Activated naive CD4-positive, alpha-beta T cell treated with anti-CD3 and anti-CD28 coated beads for 36 hours (primary cell): Measurements from ENCODE around the gene RIMBP2. TPM values are rescaled to one million over a fixed set of nuclear protein-coding genes. Genes with fewer than 3 reads are reported as not detected.
"Not testable (repeated sequence)": the region's sequence is repeated elsewhere in the genome, so short reads cannot be mapped to it uniquely, and the experiment has no call there.

Experiments used
- CTCF ChIA-PET: fragments of 350-600 bp; sonication (Branson Sonifier 250); formaldehyde crosslinking; loops from one replicate; lab custom pipeline; 2021; ENCODE audit warnings: antibody characterized with exemption; lab: Charles Lee
- DNase-seq: peaks from one replicate; pipeline ENCODE4 v3.0.0-alpha.2; 2020
- H3K27ac Mint-ChIP-seq: one replicate; pipeline ENCODE4 v1.8.0; 2021; ENCODE audit warnings: mild to moderate bottlenecking, mixed read lengths
- H3K27me3 Mint-ChIP-seq: one replicate; pipeline ENCODE4 v1.8.0; 2021; ENCODE audit warnings: low read depth, mixed read lengths
- H3K36me3 Mint-ChIP-seq: one replicate; pipeline ENCODE4 v1.8.0; 2021; ENCODE audit warnings: low read depth, mixed read lengths
- H3K4me1 Mint-ChIP-seq: one replicate; pipeline ENCODE4 v1.8.0; 2021; ENCODE audit warnings: low read depth, mixed read lengths
- H3K4me3 Mint-ChIP-seq: one replicate; pipeline ENCODE4 v1.8.0; 2021; ENCODE audit warnings: mild to moderate bottlenecking, moderate library complexity, mixed read lengths
- H3K9me3 Mint-ChIP-seq: one replicate; pipeline ENCODE4 v1.8.0; 2021; ENCODE audit warnings: mixed read lengths
- intact Hi-C: fragments of 100-400 bp; cut with micrococcal nuclease; formaldehyde crosslinking; loops from one replicate; pipeline ENCODE4 v1.15.1; 2023
- total RNA-seq, 2 experiments: library from RNA; stranded (reverse); gene quantifications; one replicate each; pipeline ENCODE4 v1.2.3, GENCODE V29; 2021

Gene RIMBP2
- total RNA-seq, 2 experiments from 2014 or later: not detected

DNA sequence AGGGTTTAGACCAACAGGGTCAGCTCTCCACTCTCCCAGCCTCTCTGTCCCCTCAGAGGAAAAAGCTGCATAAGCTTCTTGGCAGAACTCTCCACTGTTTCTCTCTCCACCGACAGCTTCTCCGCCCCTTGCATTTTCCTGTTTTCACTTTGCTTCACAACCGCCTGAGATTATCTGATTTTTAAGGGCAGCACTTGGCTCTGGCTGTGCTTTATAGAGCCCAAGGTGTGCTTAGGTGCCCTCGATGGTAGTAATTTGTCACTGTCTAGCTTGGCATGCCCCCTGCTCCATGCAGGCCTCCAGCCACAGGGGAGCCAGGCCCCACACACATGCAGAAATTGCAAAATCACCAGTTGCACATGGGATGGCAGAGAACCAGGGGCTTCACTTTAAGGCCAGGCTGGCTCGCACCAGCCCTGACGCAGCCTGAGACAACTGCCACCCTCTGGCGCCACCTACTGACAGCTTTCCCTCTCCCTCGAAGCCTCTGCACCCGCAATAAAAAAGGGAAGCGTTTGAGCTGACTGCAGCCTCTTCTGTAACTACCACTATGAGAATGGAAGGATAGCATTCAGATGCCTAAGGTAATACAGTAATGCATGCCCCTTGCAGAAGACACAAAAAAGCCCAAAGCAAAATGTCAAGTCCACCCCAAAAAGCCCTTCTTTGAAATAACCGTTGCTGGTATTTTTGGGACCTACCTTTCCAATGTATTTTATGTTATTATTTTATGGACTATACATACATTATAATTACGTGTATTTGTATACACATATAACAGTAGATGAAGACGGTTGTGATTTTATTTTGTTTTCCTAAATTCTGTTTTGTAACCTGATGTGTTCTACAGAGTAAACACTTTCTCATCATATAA lies 32.0 kb upstream of the RIMBP2 start:
- intact Hi-C loops: loop anchor here (1.0 to 2.0 kb wide), 3 partner anchors 407 to 701 kb away; no protein-coding TSS in a partner anchor

DNA sequence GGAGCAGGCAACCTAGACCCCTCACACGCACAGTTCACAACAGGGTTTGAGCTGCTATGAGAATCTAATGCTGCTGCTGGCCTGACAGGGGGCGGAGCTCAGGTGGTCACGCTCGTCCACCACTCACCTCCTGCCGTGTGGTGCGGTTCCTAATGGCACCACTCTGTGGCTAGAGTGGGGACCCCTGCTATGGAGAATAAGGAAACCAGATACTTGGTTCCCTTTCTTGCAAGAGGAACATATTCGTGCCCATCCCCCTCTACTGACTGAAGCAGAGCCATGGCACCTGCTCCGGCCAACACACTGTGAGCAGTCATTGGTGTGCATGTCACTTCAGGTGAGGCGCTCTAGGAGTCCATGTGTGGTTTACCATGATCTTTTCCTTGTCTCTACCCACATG lies 30.4 kb upstream of the RIMBP2 start:
- no peak overlapping the region for H3K4me3 Mint-ChIP-seq
- intact Hi-C loops: no loop called here
- CTCF ChIA-PET: interaction anchor here (0.9 to 1.3 kb wide), 2 partner anchors 36 to 358 kb away, joined by 3 to 4 read pairs; no protein-coding TSS in a partner anchor

More for the DNA sequence above, 32.0 kb upstream of the RIMBP2 start:
- peaks cover 4% of the 10 kb centered on the region for H3K9me3 Mint-ChIP-seq
- DNase-seq: peak; percentile 87
- peaks cover 7% of the 10 kb centered on the region for H3K27me3 Mint-ChIP-seq
- H3K27ac Mint-ChIP-seq: no peak overlapping the region
- no peak overlapping the region for H3K4me3 Mint-ChIP-seq
- CTCF ChIA-PET: interaction anchor here (0.6 to 1.4 kb wide), 18 partner anchors 9 to 716 kb away, joined by 3 to 8 read pairs (median 3); no protein-coding TSS in a partner anchor
- H3K4me1 Mint-ChIP-seq: peaks cover 6% of the 10 kb centered on the region
- H3K36me3 Mint-ChIP-seq: no peaks in the 10 kb centered on the region

DNA sequence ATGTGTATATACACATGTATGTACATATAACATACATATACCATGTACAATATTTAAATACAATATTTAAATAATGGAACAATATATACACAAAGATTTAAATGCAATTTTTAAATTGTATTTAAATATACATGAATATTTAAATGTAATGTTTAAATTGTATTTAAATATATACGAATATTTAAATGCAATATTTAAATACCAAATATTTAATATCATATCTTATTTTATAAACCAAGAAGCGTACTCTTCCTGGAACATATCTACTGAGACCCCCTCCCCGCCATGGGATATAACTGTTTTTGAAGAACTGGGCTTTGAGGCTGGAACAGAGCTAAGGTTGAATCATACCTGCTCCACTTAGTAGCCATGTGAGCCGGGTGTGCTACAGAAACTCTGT lies 29.8 kb upstream of the RIMBP2 start:
- peaks cover 4% of the 10 kb centered on the region for H3K9me3 Mint-ChIP-seq
- no peak overlapping the region for H3K27ac Mint-ChIP-seq
- CTCF ChIA-PET: no interaction called here
- intact Hi-C loops: no loop called here
- H3K4me3 Mint-ChIP-seq: no peak overlapping the region
- H3K4me1 Mint-ChIP-seq: peaks cover 6% of the 10 kb centered on the region
- no peaks in the 10 kb centered on the region for H3K36me3 Mint-ChIP-seq
- peaks cover 12% of the 10 kb centered on the region for H3K27me3 Mint-ChIP-seq
- DNase-seq: no peak

More for the DNA sequence above, 30.4 kb upstream of the RIMBP2 start:
- peaks cover 12% of the 10 kb centered on the region for H3K27me3 Mint-ChIP-seq
- peaks cover 6% of the 10 kb centered on the region for H3K4me1 Mint-ChIP-seq
- H3K27ac Mint-ChIP-seq: no peak overlapping the region
- H3K9me3 Mint-ChIP-seq: peaks cover 4% of the 10 kb centered on the region
- no peaks in the 10 kb centered on the region for H3K36me3 Mint-ChIP-seq
- no peak for DNase-seq

DNA sequence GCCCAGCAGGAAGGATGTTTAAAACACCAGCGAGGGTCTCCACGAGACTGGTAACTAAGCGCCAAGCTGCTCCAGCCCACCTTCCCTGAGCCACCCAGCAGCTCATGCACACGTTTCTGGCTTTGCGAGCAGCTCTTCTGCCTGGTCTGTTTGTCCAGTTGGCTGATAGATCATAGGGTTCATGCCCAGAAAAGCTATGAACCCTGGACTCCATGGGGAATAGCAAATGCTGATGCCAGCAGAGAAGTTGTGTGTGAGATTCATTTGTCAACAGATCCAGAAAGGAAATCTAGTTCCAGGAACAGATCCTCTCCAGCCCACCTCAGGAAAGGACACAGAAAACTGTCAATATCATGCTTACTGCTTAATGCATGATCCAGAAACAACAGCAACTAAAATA lies 28.2 kb upstream of the RIMBP2 start:
- no peak overlapping the region for H3K27ac Mint-ChIP-seq
- peaks cover under 1% of the 10 kb centered on the region for H3K36me3 Mint-ChIP-seq
- H3K4me1 Mint-ChIP-seq: peaks cover 6% of the 10 kb centered on the region
- CTCF ChIA-PET: interaction anchor here (0.6 kb wide), 1 partner anchor 56 kb away, joined by 3 read pairs; no protein-coding TSS in a partner anchor
- H3K27me3 Mint-ChIP-seq: peaks cover 21% of the 10 kb centered on the region
- H3K4me3 Mint-ChIP-seq: no peak overlapping the region
- intact Hi-C loops: no loop called here
- H3K9me3 Mint-ChIP-seq: peaks cover 4% of the 10 kb centered on the region
- DNase-seq: no peak

DNA sequence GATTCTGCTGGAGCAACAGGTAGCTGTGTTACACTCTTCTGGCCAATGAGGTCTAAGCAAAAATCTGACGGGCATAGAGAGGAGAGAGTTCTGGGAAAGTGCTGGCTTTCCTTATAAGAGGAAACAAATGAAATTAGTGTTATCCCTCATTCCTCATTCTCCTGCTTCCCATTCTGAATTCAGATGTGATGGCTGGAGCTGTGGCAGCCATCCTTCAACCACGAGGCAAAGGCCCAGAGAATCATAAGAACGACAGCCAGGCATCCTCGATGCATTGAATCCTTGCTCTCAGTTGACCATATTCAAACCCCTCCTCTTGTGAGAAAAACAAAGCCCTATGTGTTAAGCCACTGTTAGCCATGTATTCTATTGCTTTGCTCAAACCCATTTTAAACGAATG lies 27.5 kb upstream of the RIMBP2 start:
- DNase-seq: no peak
- H3K27me3 Mint-ChIP-seq: peaks cover 24% of the 10 kb centered on the region
- no peak overlapping the region for H3K4me3 Mint-ChIP-seq
- intact Hi-C loops: no loop called here
- CTCF ChIA-PET: interaction anchor here (0.6 kb wide), 1 partner anchor 56 kb away, joined by 3 read pairs; no protein-coding TSS in a partner anchor
- H3K27ac Mint-ChIP-seq: no peak overlapping the region
- H3K4me1 Mint-ChIP-seq: peaks cover 6% of the 10 kb centered on the region
- H3K9me3 Mint-ChIP-seq: peaks cover 4% of the 10 kb centered on the region
- peaks cover 2% of the 10 kb centered on the region for H3K36me3 Mint-ChIP-seq

DNA sequence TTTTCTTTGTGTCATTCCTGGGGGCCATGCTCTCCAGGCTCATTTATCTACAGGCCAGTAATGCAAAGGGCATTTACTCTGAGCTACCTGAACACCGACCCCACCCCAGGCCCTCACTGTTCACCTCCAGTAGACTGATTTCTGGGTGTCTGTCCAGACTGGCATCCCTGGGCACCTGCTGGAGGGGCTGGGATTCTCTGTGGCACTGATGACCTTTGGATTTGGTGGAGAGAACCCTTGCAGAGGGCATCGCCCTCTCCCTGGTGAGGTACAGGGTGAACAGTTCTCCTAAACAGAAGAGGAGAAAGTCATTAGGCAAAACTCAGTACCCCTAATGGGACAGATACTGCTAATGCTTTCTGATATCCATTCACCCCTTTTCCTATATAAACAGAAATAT lies 27.1 kb upstream of the RIMBP2 start:
- Mint-ChIP-seq H3K36me3 (peaks cover 2% of the 10 kb centered on the region), H3K4me1 (peaks cover 5% of the 10 kb centered on the region), H3K4me3 (no peak overlapping the region), H3K27me3 (peaks cover 28% of the 10 kb centered on the region), H3K9me3 (peaks cover 4% of the 10 kb centered on the region), H3K27ac (no peak overlapping the region)
- DNase-seq: no peak
- CTCF ChIA-PET: no interaction called here
- intact Hi-C loops: no loop called here

DNA sequence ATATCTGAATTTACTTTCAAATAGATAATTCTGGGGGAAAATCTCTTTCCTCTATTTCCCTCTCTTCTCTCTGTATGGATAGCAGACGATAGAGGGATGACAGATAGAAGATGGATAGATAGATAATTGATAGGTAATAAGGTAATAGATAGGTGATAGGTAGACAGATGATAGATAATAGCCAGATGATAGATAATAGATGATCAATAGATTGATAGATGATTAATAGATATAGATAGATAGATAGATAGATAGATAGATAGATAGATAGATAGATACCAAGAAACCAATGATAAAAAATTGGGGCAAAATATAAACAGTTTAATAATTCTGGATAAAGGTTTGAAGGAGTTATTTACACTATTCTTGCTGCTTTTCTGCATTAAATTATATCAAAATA lies 26.6 kb upstream of the RIMBP2 start:
- Mint-ChIP-seq H3K36me3 (peaks cover 2% of the 10 kb centered on the region), H3K27me3 (peaks cover 24% of the 10 kb centered on the region), H3K9me3 (peaks cover 4% of the 10 kb centered on the region), H3K4me1 (peaks cover under 1% of the 10 kb centered on the region), H3K27ac (no peak overlapping the region), H3K4me3 (no peak overlapping the region)
- no peak for DNase-seq
- intact Hi-C loops: no loop called here
- CTCF ChIA-PET: no interaction called here

DNA sequence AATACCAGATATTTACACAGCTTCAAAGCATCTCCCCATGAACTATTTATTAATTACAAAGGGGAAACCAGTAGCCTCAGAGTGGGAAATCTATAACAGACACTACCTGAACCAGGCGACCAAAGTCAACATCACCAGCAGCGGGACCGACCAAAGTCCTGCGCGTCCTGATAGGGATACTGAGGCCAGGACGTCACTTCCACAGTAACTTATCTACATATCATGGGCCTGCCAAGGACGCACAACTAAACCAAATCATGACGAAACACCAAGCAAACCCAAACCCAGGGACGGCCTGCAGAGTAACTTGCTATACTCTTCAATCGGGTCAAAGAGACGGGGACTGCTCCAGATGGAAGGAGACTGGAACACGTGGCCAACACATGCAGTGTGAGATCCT lies 26.0 kb upstream of the RIMBP2 start:
- Mint-ChIP-seq H3K9me3 (peaks cover 4% of the 10 kb centered on the region), H3K36me3 (peaks cover 2% of the 10 kb centered on the region), H3K27me3 (peaks cover 25% of the 10 kb centered on the region), H3K4me3 (no peak overlapping the region), H3K4me1 (no peaks in the 10 kb centered on the region), H3K27ac (no peak overlapping the region)
- DNase-seq: no peak
- CTCF ChIA-PET: no interaction called here
- intact Hi-C loops: no loop called here

DNA sequence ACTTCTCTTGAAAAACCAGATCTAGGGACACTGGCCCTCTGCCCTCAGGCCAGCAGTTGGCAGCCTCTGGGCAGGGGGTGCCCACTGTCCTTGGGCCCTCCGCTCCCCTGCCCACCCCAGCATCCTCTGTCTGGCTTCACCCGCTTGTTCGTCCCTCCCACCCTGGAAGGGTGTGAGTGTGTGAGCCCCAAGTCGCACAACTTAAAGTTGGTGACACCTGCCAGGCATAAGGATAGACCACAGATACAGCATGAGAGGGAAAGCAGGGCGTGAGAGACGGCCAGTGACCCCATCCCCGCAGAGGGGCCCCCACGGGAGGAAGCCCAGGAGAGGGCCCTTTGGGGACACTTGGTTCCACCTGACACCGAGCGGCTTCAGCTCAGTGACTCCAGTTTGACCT lies 23.5 kb upstream of the RIMBP2 start:
- CTCF ChIA-PET: no interaction called here
- DNase-seq: no peak
- peaks cover 25% of the 10 kb centered on the region for H3K27me3 Mint-ChIP-seq
- H3K4me1 Mint-ChIP-seq: no peaks in the 10 kb centered on the region
- intact Hi-C loops: no loop called here
- H3K9me3 Mint-ChIP-seq: peaks cover 4% of the 10 kb centered on the region
- peaks cover 2% of the 10 kb centered on the region for H3K36me3 Mint-ChIP-seq
- H3K4me3 Mint-ChIP-seq: no peak overlapping the region
- no peak overlapping the region for H3K27ac Mint-ChIP-seq

DNA sequence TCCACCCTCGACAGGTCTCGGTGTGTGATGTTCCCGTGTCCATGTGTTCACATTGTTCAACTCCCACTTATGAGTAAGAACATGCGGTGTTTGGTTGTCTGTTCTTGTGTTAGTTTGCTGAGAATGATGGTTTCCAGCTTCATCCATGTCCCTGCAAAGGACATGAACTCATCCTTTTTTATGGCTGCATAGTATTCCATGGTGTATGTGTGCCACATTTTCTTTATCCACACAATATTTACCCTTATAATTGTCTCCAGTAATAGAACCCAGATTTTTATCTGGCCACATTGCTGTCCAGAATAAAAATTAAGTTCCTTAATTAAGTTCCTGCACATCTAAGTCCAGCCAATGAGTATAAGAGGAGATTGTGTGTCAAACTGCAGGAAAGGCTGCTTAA lies 22.3 kb upstream of the RIMBP2 start:
- H3K27ac Mint-ChIP-seq, H3K36me3 Mint-ChIP-seq, intact Hi-C loops, H3K9me3 Mint-ChIP-seq, DNase-seq, H3K4me3 Mint-ChIP-seq, H3K4me1 Mint-ChIP-seq, CTCF ChIA-PET: not testable (repeated sequence)
- H3K27me3 Mint-ChIP-seq: peaks cover 27% of the 10 kb centered on the region

DNA sequence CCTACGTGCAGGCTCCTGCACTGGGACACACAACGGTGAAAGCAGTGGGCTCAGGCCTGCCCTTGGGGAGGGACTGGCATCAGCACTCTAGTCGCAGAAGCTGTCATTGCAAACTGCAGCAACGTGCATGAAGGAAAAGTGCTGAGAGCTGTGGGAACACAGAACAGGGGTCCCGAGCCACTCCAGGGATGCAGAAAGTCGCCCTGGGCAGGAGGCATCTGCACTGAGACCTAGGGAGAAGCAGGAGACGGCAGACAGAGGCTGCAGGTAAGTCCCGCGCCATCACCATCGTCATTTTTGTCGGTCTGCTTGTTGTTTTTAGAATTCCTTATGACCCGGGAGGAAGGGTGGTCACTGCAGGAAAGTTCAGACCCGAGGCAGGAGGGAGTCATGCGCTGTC lies 21.6 kb upstream of the RIMBP2 start:
- H3K9me3 Mint-ChIP-seq: no peaks in the 10 kb centered on the region
- intact Hi-C loops: no loop called here
- H3K27ac Mint-ChIP-seq: no peak overlapping the region
- H3K27me3 Mint-ChIP-seq: peaks cover 27% of the 10 kb centered on the region
- peaks cover 2% of the 10 kb centered on the region for H3K36me3 Mint-ChIP-seq
- no peaks in the 10 kb centered on the region for H3K4me1 Mint-ChIP-seq
- DNase-seq: no peak
- no peak overlapping the region for H3K4me3 Mint-ChIP-seq
- CTCF ChIA-PET: interaction anchor here (0.9 kb wide), 1 partner anchor 10 kb away, joined by 5 read pairs; no protein-coding TSS in a partner anchor

DNA sequence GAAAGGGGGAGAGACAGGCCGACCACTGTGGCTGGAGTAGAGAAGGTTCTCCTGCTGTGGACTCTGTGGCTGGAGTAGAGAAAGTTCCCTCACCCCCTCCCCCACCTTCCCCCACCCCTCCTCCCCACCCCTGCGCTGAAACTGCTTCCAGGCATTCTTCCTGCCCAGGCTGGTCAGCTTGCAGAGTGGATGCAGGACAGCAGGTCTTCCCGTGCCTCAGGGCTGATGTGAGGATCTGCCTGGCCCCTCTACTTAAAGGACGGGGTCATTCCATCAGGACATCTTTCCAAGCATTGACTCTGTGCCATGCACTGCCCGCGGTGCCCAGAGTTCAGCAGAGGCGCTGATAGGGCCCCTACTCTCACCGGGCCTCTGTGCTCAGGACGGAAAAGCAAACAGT lies 13.2 kb upstream of the RIMBP2 start:
- H3K4me1 Mint-ChIP-seq: no peaks in the 10 kb centered on the region
- no peaks in the 10 kb centered on the region for H3K36me3 Mint-ChIP-seq
- H3K4me3 Mint-ChIP-seq: no peak overlapping the region
- no peak for DNase-seq
- H3K27me3 Mint-ChIP-seq: peaks cover 5% of the 10 kb centered on the region
- no peak overlapping the region for H3K27ac Mint-ChIP-seq
- CTCF ChIA-PET: no interaction called here
- intact Hi-C loops: no loop called here
- peaks cover 14% of the 10 kb centered on the region for H3K9me3 Mint-ChIP-seq
